HUES48 (cell line): ENCODE results near the gene PTPRQ.
"Not testable (repeated sequence)": the region's sequence is repeated elsewhere in the genome, so short reads cannot be mapped to it uniquely, and the experiment has no call there.

Source experiments
- H3K27ac ChIP-seq: one replicate; pipeline ENCODE4 v1.7.0; 2013; ENCODE audit warnings: low read depth, low read length, inconsistent platforms
- H3K27me3 ChIP-seq: 2 replicates; pipeline ENCODE4 v1.6.1; 2013; ENCODE audit warnings: mild to moderate bottlenecking, low read length; ENCODE audit not compliant: control insufficient read depth, insufficient read depth
- H3K36me3 ChIP-seq: 2 replicates; pipeline ENCODE4 v1.6.1; 2013; ENCODE audit warnings: low read length; ENCODE audit not compliant: control insufficient read depth, insufficient read depth
- H3K4me1 ChIP-seq: 2 replicates; pipeline ENCODE4 v1.6.1; 2013; ENCODE audit warnings: mild to moderate bottlenecking, low read length; ENCODE audit not compliant: control insufficient read depth, insufficient read depth
- H3K4me3 ChIP-seq: 2 replicates; pipeline ENCODE4 v1.5.1; 2013; ENCODE audit warnings: mild to moderate bottlenecking, low read depth, low read length
- H3K9ac ChIP-seq: 2 replicates; pipeline ENCODE4 v1.6.1; 2013; ENCODE audit warnings: mild to moderate bottlenecking, low read depth, low read length, moderate library complexity
- H3K9me3 ChIP-seq: 2 replicates; pipeline ENCODE4 v1.6.1; 2013; ENCODE audit warnings: low read length; ENCODE audit not compliant: control insufficient read depth, insufficient read depth

Gene PTPRQ

GRCh38 chr12:80641936-80642335 lies 197.9 kb downstream of the PTPRQ start:
- H3K27ac ChIP-seq: no peak overlapping the region
- H3K9me3 ChIP-seq: no peaks in the 10 kb centered on the region
- no peak overlapping the region for H3K4me3 ChIP-seq
- no peaks in the 10 kb centered on the region for H3K4me1 ChIP-seq
- H3K9ac ChIP-seq: no peak overlapping the region
- H3K27me3 ChIP-seq: no peaks in the 10 kb centered on the region
- H3K36me3 ChIP-seq: no peaks in the 10 kb centered on the region

- Histone ChIP-seq H3K27ac (no peak overlapping the region), H3K27me3 (no peaks in the 10 kb centered on the region), H3K36me3 (no peaks in the 10 kb centered on the region), H3K4me1 (no peaks in the 10 kb centered on the region), H3K9me3 (no peaks in the 10 kb centered on the region), H3K9ac (no peak overlapping the region), H3K4me3 (no peak overlapping the region)
These were observed 199.9 kb downstream of the PTPRQ start for GRCh38 chr12:80643961-80644360.

GRCh38 chr12:80648881-80649280 lies 204.8 kb downstream of the PTPRQ start:
- H3K4me3 ChIP-seq: no peak overlapping the region
- no peak overlapping the region for H3K9ac ChIP-seq
- H3K27me3 ChIP-seq: no peaks in the 10 kb centered on the region
- H3K27ac ChIP-seq: no peak overlapping the region
- H3K9me3 ChIP-seq: no peaks in the 10 kb centered on the region
- H3K4me1 ChIP-seq: no peaks in the 10 kb centered on the region
- no peaks in the 10 kb centered on the region for H3K36me3 ChIP-seq

- Histone ChIP-seq H3K27ac (no peak overlapping the region), H3K9ac (no peak overlapping the region), H3K9me3 (no peaks in the 10 kb centered on the region)
These were observed 211.7 kb downstream of the PTPRQ start for GRCh38 chr12:80655751-80656150.

GRCh38 chr12:80659512-80660063 lies 215.6 kb downstream of the PTPRQ start:
- Histone ChIP-seq H3K4me3 (no peak overlapping the region), H3K9me3 (no peaks in the 10 kb centered on the region), H3K27ac (no peak overlapping the region), H3K4me1 (no peaks in the 10 kb centered on the region), H3K27me3 (no peaks in the 10 kb centered on the region), H3K9ac (no peak overlapping the region), H3K36me3 (no peaks in the 10 kb centered on the region)

More at GRCh38 chr12:80655751-80656150, 211.7 kb downstream of the PTPRQ start:
- Histone ChIP-seq H3K36me3 (no peaks in the 10 kb centered on the region), H3K27me3 (no peaks in the 10 kb centered on the region), H3K4me3 (no peak overlapping the region), H3K4me1 (no peaks in the 10 kb centered on the region)

- H3K4me1 ChIP-seq: no peaks in the 10 kb centered on the region
- no peaks in the 10 kb centered on the region for H3K9me3 ChIP-seq
- H3K36me3 ChIP-seq: no peaks in the 10 kb centered on the region
- no peak overlapping the region for H3K27ac ChIP-seq
- H3K27me3 ChIP-seq: no peaks in the 10 kb centered on the region
- no peak overlapping the region for H3K4me3 ChIP-seq
- H3K9ac ChIP-seq: no peak overlapping the region
These were observed 218.6 kb downstream of the PTPRQ start for GRCh38 chr12:80662586-80662985.

- Histone ChIP-seq H3K4me1 (0 out of 2 replicates have a peak, but pooled peaks cover 7% of the 10 kb centered on the region), H3K27me3 (no peaks in the 10 kb centered on the region), H3K9ac (no peak overlapping the region), H3K27ac (no peak overlapping the region), H3K9me3 (no peaks in the 10 kb centered on the region), H3K4me3 (no peak overlapping the region), H3K36me3 (no peaks in the 10 kb centered on the region)
These were observed 226.2 kb downstream of the PTPRQ start for GRCh38 chr12:80670214-80670613.

GRCh38 chr12:80676042-80676636 lies 232.1 kb downstream of the PTPRQ start:
- H3K36me3 ChIP-seq, H3K9ac ChIP-seq, H3K9me3 ChIP-seq, H3K4me1 ChIP-seq, H3K27me3 ChIP-seq, H3K4me3 ChIP-seq, H3K27ac ChIP-seq: not testable (repeated sequence)

GRCh38 chr12:80676856-80677255 lies 232.8 kb downstream of the PTPRQ start:
- no peak overlapping the region for H3K9ac ChIP-seq
- H3K4me3 ChIP-seq: no peak overlapping the region

GRCh38 chr12:80677994-80678393 lies 234.0 kb downstream of the PTPRQ start:
- no peaks in the 10 kb centered on the region for H3K9me3 ChIP-seq
- H3K4me3 ChIP-seq: no peak overlapping the region
- no peaks in the 10 kb centered on the region for H3K27me3 ChIP-seq
- H3K4me1 ChIP-seq: peaks cover 6% of the 10 kb centered on the region
- no peak overlapping the region for H3K9ac ChIP-seq
- no peaks in the 10 kb centered on the region for H3K36me3 ChIP-seq
- H3K27ac ChIP-seq: no peak overlapping the region

More at GRCh38 chr12:80676856-80677255, 232.8 kb downstream of the PTPRQ start:
- no peak overlapping the region for H3K27ac ChIP-seq
- H3K9me3 ChIP-seq: no peaks in the 10 kb centered on the region
- no peaks in the 10 kb centered on the region for H3K27me3 ChIP-seq
- no peaks in the 10 kb centered on the region for H3K36me3 ChIP-seq
- H3K4me1 ChIP-seq: peaks cover 3% of the 10 kb centered on the region; the same call in 1 of the 2 replicates

- Histone ChIP-seq H3K36me3 (no peaks in the 10 kb centered on the region), H3K27ac (no peak overlapping the region), H3K9me3 (no peaks in the 10 kb centered on the region), H3K9ac (no peak overlapping the region), H3K27me3 (no peaks in the 10 kb centered on the region), H3K4me3 (no peak overlapping the region), H3K4me1 (peaks cover 19% of the 10 kb centered on the region)
These were observed 235.5 kb downstream of the PTPRQ start for GRCh38 chr12:80679346-80680131.
